HEK293T (cell line): ENCODE data around the gene ACTRT2.

Experiments
- BHLHE40 ChIP-seq: fragments of 450-650 bp; IDR thresholded peaks from 2 replicates; pipeline ENCODE4 v1.6.1; 2016; ENCODE audit warnings: mild to moderate bottlenecking, moderate library complexity, borderline replicate concordance
- FOXA1 ChIP-seq: fragments of 450-650 bp; IDR thresholded peaks from 2 replicates; pipeline ENCODE4 v1.6.1; 2016; ENCODE audit warnings: mild to moderate bottlenecking
- FOXM1 ChIP-seq: fragments of 450-650 bp; IDR thresholded peaks from 2 replicates; pipeline ENCODE4 v1.6.1; 2017; ENCODE audit warnings: mild to moderate bottlenecking, borderline replicate concordance
- NFRKB ChIP-seq: fragments of 450-650 bp; IDR thresholded peaks from 2 replicates; pipeline ENCODE4 v1.6.1; 2016; ENCODE audit warnings: mild to moderate bottlenecking, moderate library complexity
- SP1 ChIP-seq: fragments of 450-650 bp; IDR thresholded peaks from 2 replicates; pipeline ENCODE4 v1.6.1; 2017

DNA sequence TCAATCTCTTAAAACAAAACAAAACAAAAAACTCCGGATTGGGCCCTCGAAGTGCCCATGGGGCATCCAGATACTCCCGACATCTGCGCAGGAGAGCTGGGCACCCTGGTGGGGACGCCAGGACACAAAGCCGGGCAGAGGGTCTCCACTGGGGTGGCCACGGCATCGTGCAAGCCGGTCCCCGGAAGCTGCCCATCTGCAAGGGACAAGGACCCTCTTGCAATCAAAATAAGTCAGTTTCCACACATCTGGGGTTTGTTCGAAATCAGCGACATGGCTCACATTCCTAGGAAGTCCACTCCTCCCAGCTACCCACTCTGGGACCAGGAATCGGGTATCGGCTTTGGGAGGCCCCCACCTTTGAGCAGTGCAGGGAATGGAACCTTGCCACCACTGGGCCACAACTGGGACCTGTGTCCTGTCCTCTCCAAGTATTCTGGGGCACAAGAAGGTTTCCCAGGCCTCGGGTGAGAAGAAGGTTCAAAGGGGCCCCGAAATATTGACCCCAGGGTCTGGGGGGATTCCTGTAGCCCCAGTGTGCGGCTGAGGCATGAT lies 43.1 kb downstream of the ACTRT2 start:
- no peak for TF ChIP-seq FOXM1
- no peak for TF ChIP-seq NFRKB
- no peak for TF ChIP-seq SP1
- no peak for TF ChIP-seq BHLHE40
- no peak for TF ChIP-seq FOXA1
